Naive B cell (primary cell): ENCODE data around the gene CALR3. TPM values are rescaled to one million over a fixed set of nuclear protein-coding genes. Genes with fewer than 3 reads are reported as not detected.
"Not testable (repeated sequence)": the region's sequence is repeated elsewhere in the genome, so short reads cannot be mapped to it uniquely, and the experiment has no call there.

Source experiments
- ATAC-seq, 2 donors: fragments of 150-1000 bp; cut with Tn5 transposase; 2 replicates each; pipeline ENCODE4 v1.10.0; 2021; ENCODE audit warnings: low read depth in 2 of 2, mild to moderate bottlenecking in 2 of 2, moderate library complexity in 2 of 2
- DNase-seq: peaks from one replicate; pipeline ENCODE4 v3.0.0; 2022
- H3K27ac Mint-ChIP-seq, 6 donors: one replicate each; pipeline ENCODE4 v1.8.0; 2020 to 2022; ENCODE audit warnings: mild to moderate bottlenecking in 6 of 6, mixed read lengths in 6 of 6, moderate library complexity in 5 of 6, inconsistent platforms in 2 of 6
- H3K27me3 Mint-ChIP-seq, 3 donors: one replicate each; pipeline ENCODE4 v1.8.0; 2021 to 2022; ENCODE audit warnings: mixed read lengths in 3 of 3, mild to moderate bottlenecking in 1 of 3
- H3K36me3 Mint-ChIP-seq, 2 donors: one replicate each; pipeline ENCODE4 v1.8.0; 2020 to 2022; ENCODE audit warnings: mixed read lengths in 2 of 2, inconsistent platforms in 1 of 2, mild to moderate bottlenecking in 1 of 2
- H3K4me1 Mint-ChIP-seq, 3 donors: one replicate each; pipeline ENCODE4 v1.8.0; 2020 to 2022; ENCODE audit warnings: mixed read lengths in 3 of 3, inconsistent platforms in 1 of 3, mild to moderate bottlenecking in 1 of 3, moderate library complexity in 1 of 3
- H3K4me3 Mint-ChIP-seq, 8 donors: one replicate each; pipeline ENCODE4 v1.8.0; 2020 to 2022; ENCODE audit warnings: mild to moderate bottlenecking in 8 of 8, mixed read lengths in 8 of 8, moderate library complexity in 8 of 8, inconsistent platforms in 2 of 8
- H3K9me3 Mint-ChIP-seq, 7 donors: one replicate each; pipeline ENCODE4 v1.8.0; 2020 to 2022; ENCODE audit warnings: mixed read lengths in 7 of 7, mild to moderate bottlenecking in 5 of 7, inconsistent platforms in 2 of 7, moderate library complexity in 1 of 7
- polyA plus RNA-seq, 6 donors: library from polyadenylated mRNA; unstranded; fragments of 300-500 nt; fragmentation: Illumina TruSeq; gene quantifications; one replicate each; pipeline ENCODE4 v1.2.3, GENCODE V29; 2021; ENCODE audit warnings: low read depth in 6 of 6

Gene CALR3
- polyA plus RNA-seq, 6 donors from 2014 or later = 0.41 TPM; not detected in 5

GRCh38 chr19:16519230-16519687 is 23.3 kb upstream of the CALR3 start:
- DNase-seq (no peak), ATAC-seq (no peak)
- Mint-ChIP-seq H3K4me3 (no peak overlapping the region), H3K27ac (peak overlapping the region in 1 of 6 donors; percentile 12), H3K36me3 (peaks cover 5 to 6% of the 10 kb centered on the region in 2 donors), H3K4me1 (no peaks in the 10 kb centered on the region), H3K27me3 (no peaks in the 10 kb centered on the region), H3K9me3 (no peaks in the 10 kb centered on the region)

GRCh38 chr19:16518483-16519229 is 22.7 kb upstream of the CALR3 start:
- Mint-ChIP-seq H3K9me3 (no peaks in the 10 kb centered on the region), H3K4me1 (no peaks in the 10 kb centered on the region), H3K4me3 (no peak overlapping the region), H3K27me3 (no peaks in the 10 kb centered on the region), H3K27ac (peak overlapping the region in 3 of 6 donors; percentile 12 to 68 (median 24)), H3K36me3 (peaks cover 5 to 6% of the 10 kb centered on the region in 2 donors)
- DNase-seq = no peak
- no peak for ATAC-seq

- Mint-ChIP-seq H3K36me3 (peaks cover 5 to 6% of the 10 kb centered on the region in 2 donors), H3K4me3 (no peak overlapping the region), H3K4me1 (no peaks in the 10 kb centered on the region), H3K27ac (peak overlapping the region in 1 of 6 donors; percentile 24), H3K27me3 (no peaks in the 10 kb centered on the region), H3K9me3 (no peaks in the 10 kb centered on the region)
- ATAC-seq = no peak
- no peak for DNase-seq
These were observed 22.1 kb upstream of the CALR3 start for GRCh38 chr19:16518061-16518460.

GRCh38 chr19:16516923-16517610 is 21.1 kb upstream of the CALR3 start:
- ATAC-seq (no peak), DNase-seq (no peak)
- no peaks in the 10 kb centered on the region for H3K9me3 Mint-ChIP-seq
- no peak overlapping the region for H3K27ac Mint-ChIP-seq
- H3K27me3 Mint-ChIP-seq = no peaks in the 10 kb centered on the region
- no peak overlapping the region for H3K4me3 Mint-ChIP-seq
- peaks cover 0 to 6% of the 10 kb centered on the region in 2 donors for H3K36me3 Mint-ChIP-seq
- H3K4me1 Mint-ChIP-seq = no peaks in the 10 kb centered on the region

GRCh38 chr19:16516381-16516780 is 20.4 kb upstream of the CALR3 start:
- Mint-ChIP-seq H3K36me3 (peaks cover 0 to 6% of the 10 kb centered on the region in 2 donors), H3K4me3 (no peak overlapping the region), H3K9me3 (no peaks in the 10 kb centered on the region), H3K27ac (peak overlapping the region in 3 of 6 donors; percentile 7 to 85 (median 76)), H3K27me3 (no peaks in the 10 kb centered on the region), H3K4me1 (no peaks in the 10 kb centered on the region)
- DNase-seq = no peak
- ATAC-seq = no peak

GRCh38 chr19:16514383-16515019 is 18.5 kb upstream of the CALR3 start:
- Mint-ChIP-seq H3K36me3 (peaks cover under 1 to 5% of the 10 kb centered on the region in 2 donors), H3K27ac (no peak overlapping the region), H3K9me3 (no peaks in the 10 kb centered on the region), H3K27me3 (no peaks in the 10 kb centered on the region), H3K4me1 (no peaks in the 10 kb centered on the region), H3K4me3 (no peak overlapping the region)
- ATAC-seq = no peak
- DNase-seq = no peak

GRCh38 chr19:16512611-16513010 is 16.6 kb upstream of the CALR3 start:
- H3K27me3 Mint-ChIP-seq, ATAC-seq, H3K4me1 Mint-ChIP-seq, H3K9me3 Mint-ChIP-seq, H3K4me3 Mint-ChIP-seq, H3K36me3 Mint-ChIP-seq, DNase-seq, H3K27ac Mint-ChIP-seq: not testable (repeated sequence)

- DNase-seq = no peak
- Mint-ChIP-seq H3K4me3 (no peak overlapping the region), H3K27ac (peak overlapping the region in 1 of 6 donors; percentile 49), H3K27me3 (no peaks in the 10 kb centered on the region), H3K4me1 (no peaks in the 10 kb centered on the region), H3K9me3 (no peaks in the 10 kb centered on the region), H3K36me3 (peaks cover 0 to 6% of the 10 kb centered on the region in 2 donors)
- ATAC-seq = no peak
These were observed 13.4 kb upstream of the CALR3 start for GRCh38 chr19:16509141-16510061.

- Mint-ChIP-seq H3K36me3 (peaks cover 0 to 6% of the 10 kb centered on the region in 2 donors), H3K9me3 (no peaks in the 10 kb centered on the region), H3K4me1 (no peaks in the 10 kb centered on the region), H3K4me3 (no peak overlapping the region), H3K27ac (no peak overlapping the region), H3K27me3 (no peaks in the 10 kb centered on the region)
- ATAC-seq = no peak
- DNase-seq = no peak
These were observed 12.6 kb upstream of the CALR3 start for GRCh38 chr19:16508546-16508945.

- DNase-seq = no peak
- Mint-ChIP-seq H3K27me3 (no peaks in the 10 kb centered on the region), H3K4me1 (no peaks in the 10 kb centered on the region), H3K9me3 (no peaks in the 10 kb centered on the region), H3K27ac (no peak overlapping the region), H3K4me3 (no peak overlapping the region), H3K36me3 (peaks cover 0 to 6% of the 10 kb centered on the region in 2 donors)
- ATAC-seq = no peak
These were observed 11.0 kb upstream of the CALR3 start for GRCh38 chr19:16506961-16507360.

GRCh38 chr19:16506161-16506560 is 10.2 kb upstream of the CALR3 start:
- not testable (repeated sequence) for H3K4me1 Mint-ChIP-seq, H3K36me3 Mint-ChIP-seq, H3K27me3 Mint-ChIP-seq, DNase-seq, H3K4me3 Mint-ChIP-seq, ATAC-seq, H3K9me3 Mint-ChIP-seq
- peak overlapping the region in 1 of 6 donors; percentile 72 for H3K27ac Mint-ChIP-seq

GRCh38 chr19:16504271-16504670 is 8.3 kb upstream of the CALR3 start:
- no peak for ATAC-seq
- Mint-ChIP-seq H3K4me1 (no peaks in the 10 kb centered on the region), H3K36me3 (peaks cover 3 to 5% of the 10 kb centered on the region in 2 donors), H3K27me3 (no peaks in the 10 kb centered on the region), H3K27ac (peak overlapping the region in 1 of 6 donors; percentile 56), H3K4me3 (no peak overlapping the region), H3K9me3 (no peaks in the 10 kb centered on the region)
- DNase-seq = no peak

- no peak overlapping the region for H3K27ac Mint-ChIP-seq
These were observed 1.9 kb upstream of the CALR3 start for GRCh38 chr19:16497837-16498236.

More at GRCh38 chr19:16497837-16498236, 1.9 kb upstream of the CALR3 start:
- DNase-seq (no peak), ATAC-seq (no peak)
- Mint-ChIP-seq H3K27me3 (no peaks in the 10 kb centered on the region), H3K4me1 (peaks cover 6 to 24% (median 10%) of the 10 kb centered on the region in 3 donors), H3K36me3 (peaks cover 0 to 5% of the 10 kb centered on the region in 2 donors), H3K9me3 (no peaks in the 10 kb centered on the region), H3K4me3 (peak overlapping the region in 6 of 8 donors; percentile 16 to 95 (median 79))
